ENCODE data around the gene MMP17.

DNA sequence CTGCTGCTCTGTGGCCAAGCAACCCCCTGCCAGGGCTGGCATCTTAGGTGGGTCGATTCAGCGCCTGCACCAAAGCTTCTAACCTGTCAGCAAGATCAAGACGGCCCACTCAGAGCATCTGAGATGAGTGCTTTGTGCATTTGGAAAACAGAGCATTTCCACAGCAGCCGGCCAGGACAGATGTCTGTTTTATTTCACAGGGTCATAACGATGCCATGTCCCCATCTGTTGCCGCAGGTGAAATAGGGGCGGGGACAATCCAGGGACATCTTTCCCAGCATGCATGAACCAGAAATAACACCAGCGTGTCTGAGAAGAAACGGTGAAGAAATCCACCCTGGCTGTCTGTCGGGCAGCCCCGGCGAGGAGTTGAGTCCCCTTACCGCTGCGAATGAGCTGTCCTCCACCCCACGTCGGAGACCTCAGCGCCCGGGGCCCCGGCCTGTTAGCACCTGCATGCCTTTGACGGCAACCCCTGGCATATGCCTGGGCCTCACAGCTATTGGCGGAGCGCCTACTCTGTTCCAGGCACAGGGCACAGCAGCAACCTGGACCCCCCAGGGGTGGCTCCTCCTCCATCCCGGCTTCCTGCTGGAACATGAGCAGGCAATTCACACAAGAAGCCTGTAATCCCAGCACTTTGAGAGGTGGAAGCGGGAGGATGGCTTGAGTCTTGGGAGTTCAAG lies 35.7 kb downstream of the MMP17 start:
- no peak for TF ChIP-seq POLR2A (IDR thresholded peaks at IDR 0.05; ENCODE audit: low read depth, low read length)
- TF ChIP-seq POLR2AphosphoS5 (IDR thresholded peaks at IDR 0.05; ENCODE audit: low read depth, low read length) = no peak
- TF ChIP-seq POU2F2 (IDR thresholded peaks at IDR 0.05; ENCODE audit: low read depth, low read length) = no peak
- no peak for TF ChIP-seq TAF1 (IDR thresholded peaks at IDR 0.05; ENCODE audit: low read depth, low read length)
- no peak for TF ChIP-seq PAX5 (IDR thresholded peaks at IDR 0.05; ENCODE audit: insufficient read depth, low read length, severe bottlenecking)

Measured in GM12891 (cell line).